Neural progenitor cell (in vitro differentiated cells): ENCODE measurements around the gene PDE1C.

Experiments
- EZH2 ChIP-seq: fragments of 200-600 bp; sonication (generic); IDR thresholded peaks from 2 replicates; pipeline ENCODE4 v1.6.1; 2017; ENCODE audit warnings: antibody characterized with exemption, mild to moderate bottlenecking, moderate library complexity
- TF ChIP-seq, protein P1 (sequence below): fragments of 200-600 bp; sonication (generic); IDR thresholded peaks from 2 replicates; pipeline ENCODE4 v1.5.1; 2017; ENCODE audit warnings: antibody characterized with exemption, mild to moderate bottlenecking

- TF ChIP-seq EZH2: no peak
- TF ChIP-seq, protein P1, sequence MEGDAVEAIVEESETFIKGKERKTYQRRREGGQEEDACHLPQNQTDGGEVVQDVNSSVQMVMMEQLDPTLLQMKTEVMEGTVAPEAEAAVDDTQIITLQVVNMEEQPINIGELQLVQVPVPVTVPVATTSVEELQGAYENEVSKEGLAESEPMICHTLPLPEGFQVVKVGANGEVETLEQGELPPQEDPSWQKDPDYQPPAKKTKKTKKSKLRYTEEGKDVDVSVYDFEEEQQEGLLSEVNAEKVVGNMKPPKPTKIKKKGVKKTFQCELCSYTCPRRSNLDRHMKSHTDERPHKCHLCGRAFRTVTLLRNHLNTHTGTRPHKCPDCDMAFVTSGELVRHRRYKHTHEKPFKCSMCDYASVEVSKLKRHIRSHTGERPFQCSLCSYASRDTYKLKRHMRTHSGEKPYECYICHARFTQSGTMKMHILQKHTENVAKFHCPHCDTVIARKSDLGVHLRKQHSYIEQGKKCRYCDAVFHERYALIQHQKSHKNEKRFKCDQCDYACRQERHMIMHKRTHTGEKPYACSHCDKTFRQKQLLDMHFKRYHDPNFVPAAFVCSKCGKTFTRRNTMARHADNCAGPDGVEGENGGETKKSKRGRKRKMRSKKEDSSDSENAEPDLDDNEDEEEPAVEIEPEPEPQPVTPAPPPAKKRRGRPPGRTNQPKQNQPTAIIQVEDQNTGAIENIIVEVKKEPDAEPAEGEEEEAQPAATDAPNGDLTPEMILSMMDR: no peak
These were observed 258.4 kb downstream of the PDE1C start for GRCh38 chr7:31811650-31812461.
